ENCODE measurements around the gene RTKN.

RTKN gene

DNA sequence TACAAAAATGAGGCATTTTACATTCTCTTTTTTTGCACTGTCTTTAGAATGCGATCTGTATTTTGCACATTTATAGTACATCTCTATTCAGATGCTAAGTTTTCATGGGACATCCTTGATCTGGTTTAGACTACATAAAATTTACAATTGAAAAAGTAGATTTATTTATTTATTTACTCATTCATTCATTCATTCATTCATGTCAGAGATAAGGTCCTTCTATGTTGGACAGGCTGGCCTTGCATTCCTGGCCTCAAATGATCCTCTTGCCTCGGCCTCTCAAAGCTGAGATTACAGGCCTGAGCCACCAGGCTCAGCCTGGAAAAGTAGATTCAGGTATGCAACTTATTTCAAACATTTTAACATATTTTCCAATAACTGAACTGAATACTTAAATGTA, 45.6 kb downstream of the RTKN start:
- no peak for DNase-seq (ENCODE audit: low read depth, low spot score)
- in situ Hi-C loops (cut with HindIII; ENCODE audit: low sequenced_read_pairs): no loop called here
- TF ChIP-seq, protein P1, sequence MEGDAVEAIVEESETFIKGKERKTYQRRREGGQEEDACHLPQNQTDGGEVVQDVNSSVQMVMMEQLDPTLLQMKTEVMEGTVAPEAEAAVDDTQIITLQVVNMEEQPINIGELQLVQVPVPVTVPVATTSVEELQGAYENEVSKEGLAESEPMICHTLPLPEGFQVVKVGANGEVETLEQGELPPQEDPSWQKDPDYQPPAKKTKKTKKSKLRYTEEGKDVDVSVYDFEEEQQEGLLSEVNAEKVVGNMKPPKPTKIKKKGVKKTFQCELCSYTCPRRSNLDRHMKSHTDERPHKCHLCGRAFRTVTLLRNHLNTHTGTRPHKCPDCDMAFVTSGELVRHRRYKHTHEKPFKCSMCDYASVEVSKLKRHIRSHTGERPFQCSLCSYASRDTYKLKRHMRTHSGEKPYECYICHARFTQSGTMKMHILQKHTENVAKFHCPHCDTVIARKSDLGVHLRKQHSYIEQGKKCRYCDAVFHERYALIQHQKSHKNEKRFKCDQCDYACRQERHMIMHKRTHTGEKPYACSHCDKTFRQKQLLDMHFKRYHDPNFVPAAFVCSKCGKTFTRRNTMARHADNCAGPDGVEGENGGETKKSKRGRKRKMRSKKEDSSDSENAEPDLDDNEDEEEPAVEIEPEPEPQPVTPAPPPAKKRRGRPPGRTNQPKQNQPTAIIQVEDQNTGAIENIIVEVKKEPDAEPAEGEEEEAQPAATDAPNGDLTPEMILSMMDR (IDR thresholded peaks at IDR 0.05; ENCODE audit: low read depth, low read length): no peak
- no peak overlapping the region for H3K4me3 ChIP-seq (ENCODE audit: low read depth, low read length)

DNA sequence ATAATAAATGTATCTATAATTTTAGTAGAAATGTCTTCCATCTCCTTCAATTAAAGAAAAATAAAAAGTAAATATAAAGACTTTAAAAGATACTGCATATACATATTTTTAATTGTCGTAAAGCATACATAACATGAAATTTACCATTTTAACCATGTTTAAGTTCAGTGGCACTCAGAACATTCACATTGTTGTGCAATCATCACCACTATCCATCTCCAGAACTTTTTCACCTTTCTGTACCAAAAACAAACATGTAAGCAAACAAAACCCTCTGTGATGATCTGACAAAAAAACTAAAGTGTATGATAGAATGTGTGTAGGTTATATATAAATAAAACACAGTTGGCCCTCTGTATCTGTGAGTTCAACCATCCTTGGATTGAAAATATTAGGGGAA, 48.2 kb downstream of the RTKN start:
- TF ChIP-seq, protein P1 (IDR thresholded peaks at IDR 0.05; ENCODE audit: low read depth, low read length): no peak
- no peak for DNase-seq (ENCODE audit: low read depth, low spot score)
- no peak overlapping the region for H3K4me3 ChIP-seq (ENCODE audit: low read depth, low read length)
- in situ Hi-C loops (cut with HindIII; ENCODE audit: low sequenced_read_pairs): no loop called here

DNA sequence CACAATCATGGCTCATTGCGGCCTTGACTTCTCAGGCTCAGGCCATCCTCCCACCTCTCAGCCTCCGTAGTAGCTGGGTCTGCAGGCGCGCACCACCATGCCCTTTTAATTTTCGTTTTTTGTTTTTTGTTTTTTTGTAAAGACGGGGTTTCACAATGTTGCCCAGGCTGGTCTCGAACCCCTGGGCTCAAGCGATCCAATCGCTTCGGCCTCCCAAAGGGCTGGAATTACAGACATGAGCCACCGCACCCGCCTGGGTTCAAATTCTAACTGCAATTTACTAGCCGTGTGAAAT, 49.3 kb downstream of the RTKN start:
- in situ Hi-C loops (cut with HindIII; ENCODE audit: low sequenced_read_pairs): no loop called here
- no peak overlapping the region for H3K4me3 ChIP-seq (ENCODE audit: low read depth, low read length)
- TF ChIP-seq, protein P1 (IDR thresholded peaks at IDR 0.05; ENCODE audit: low read depth, low read length): no peak
- no peak for DNase-seq (ENCODE audit: low read depth, low spot score)

DNA sequence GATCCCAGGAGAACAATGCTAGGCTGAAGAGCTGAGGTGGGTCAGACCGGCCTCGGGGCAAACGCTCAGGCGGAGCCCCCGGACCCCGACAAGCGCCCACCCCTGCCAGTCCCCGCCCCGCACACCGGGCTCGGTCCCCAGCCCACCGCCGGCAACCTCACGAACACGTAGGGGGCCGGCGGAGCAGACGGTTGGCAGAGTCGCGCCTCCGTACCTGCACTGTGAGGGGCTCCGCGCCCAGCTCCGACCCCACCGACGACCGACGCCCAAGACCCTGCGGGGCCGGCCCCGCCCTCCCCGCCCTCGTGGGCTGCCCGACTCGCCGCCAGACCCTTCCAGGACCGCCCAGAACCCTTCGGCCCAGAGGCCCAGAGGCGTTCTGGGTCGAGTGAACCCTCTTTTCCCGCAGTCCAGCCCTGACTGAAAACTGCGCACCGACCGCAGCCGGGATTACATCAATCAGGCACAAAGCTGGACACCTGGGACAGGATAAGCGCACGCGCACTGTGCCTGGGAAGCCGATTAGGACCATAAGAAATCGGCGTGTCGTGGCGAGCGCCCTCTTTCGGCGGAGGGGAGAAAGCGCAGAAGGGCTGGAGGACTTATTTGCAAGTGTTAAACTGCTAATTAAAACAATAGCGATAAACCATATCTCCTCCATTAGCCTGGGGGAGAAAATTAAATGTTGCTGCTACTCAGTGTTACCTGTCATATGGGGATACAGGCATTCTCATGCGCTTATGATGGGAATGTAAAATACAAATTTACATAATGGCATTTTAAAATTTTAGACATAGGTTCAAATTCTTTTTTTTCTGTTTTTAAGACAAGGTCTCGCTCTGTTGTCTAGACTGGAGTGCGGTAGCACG, 49.9 kb downstream of the RTKN start:
- peak overlapping the region; percentile 70 for H3K4me3 ChIP-seq (ENCODE audit: low read depth, low read length)
- in situ Hi-C loops (cut with HindIII; ENCODE audit: low sequenced_read_pairs): no loop called here
- TF ChIP-seq, protein P1 (IDR thresholded peaks at IDR 0.05; ENCODE audit: low read depth, low read length): peak; percentile 98
- peak; percentile 91 for DNase-seq (ENCODE audit: low read depth, low spot score)

DNA sequence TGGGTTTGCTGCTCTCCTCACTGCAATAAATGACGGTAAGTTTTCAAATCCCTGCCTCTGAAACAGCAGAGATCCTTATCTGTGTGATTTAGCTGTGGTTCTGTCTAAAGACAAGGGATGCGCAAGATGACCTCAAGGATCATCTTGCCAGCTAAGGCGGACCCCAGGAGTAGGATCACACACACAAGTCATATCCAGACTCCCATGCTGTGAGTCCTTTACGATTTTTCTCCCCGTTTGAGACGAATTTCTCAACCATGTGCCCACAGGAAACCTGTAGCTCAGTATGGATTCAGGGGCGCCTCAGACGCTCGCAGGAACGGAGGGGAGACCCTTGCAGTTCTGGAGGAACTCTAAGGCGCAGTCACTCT, 50.5 kb downstream of the RTKN start:
- in situ Hi-C loops (cut with HindIII; ENCODE audit: low sequenced_read_pairs): no loop called here
- TF ChIP-seq, protein P1 (IDR thresholded peaks at IDR 0.05; ENCODE audit: low read depth, low read length): no peak
- peak; percentile 32 for DNase-seq (ENCODE audit: low read depth, low spot score)
- H3K4me3 ChIP-seq (ENCODE audit: low read depth, low read length): peak overlapping the region; percentile 70

DNA sequence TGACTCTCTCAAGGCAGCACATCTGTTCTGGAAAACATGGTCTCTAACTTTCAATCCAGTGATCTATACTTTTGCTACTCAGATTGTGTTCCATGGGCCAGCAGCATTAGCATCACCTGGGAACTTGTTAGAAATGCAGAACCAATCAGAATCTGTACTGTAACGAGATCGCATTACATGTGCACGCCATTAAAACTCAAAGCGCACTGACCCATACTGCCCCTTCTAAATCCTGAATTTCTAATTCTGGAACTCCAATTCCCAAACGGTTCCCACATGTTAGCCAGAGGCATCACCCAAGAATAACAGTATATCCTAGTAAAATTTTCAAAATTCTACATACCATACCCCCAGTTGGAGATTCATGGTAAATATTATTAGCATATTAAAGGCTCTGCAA, 51.1 kb downstream of the RTKN start:
- peak overlapping the region; percentile 70 for H3K4me3 ChIP-seq (ENCODE audit: low read depth, low read length)
- TF ChIP-seq, protein P1 (IDR thresholded peaks at IDR 0.05; ENCODE audit: low read depth, low read length): no peak
- in situ Hi-C loops (cut with HindIII; ENCODE audit: low sequenced_read_pairs): no loop called here
- no peak for DNase-seq (ENCODE audit: low read depth, low spot score)

All from astrocyte of the spinal cord (primary cell).